GM12892 (cell line): ENCODE results near the gene EHF. TPM values are rescaled to one million over a fixed set of nuclear protein-coding genes. Genes with fewer than 3 reads are reported as not detected.
"Not testable (repeated sequence)": the region's sequence is repeated elsewhere in the genome, so short reads cannot be mapped to it uniquely, and the experiment has no call there.

Experiments
- DNase-seq: peaks from one replicate; pipeline ENCODE4 v3.0.0; 2011; ENCODE audit not compliant: insufficient read length
- FAIRE-seq: peaks from 2 replicates; lab custom pipeline; 2011; peaks lifted over from hg19 to GRCh38; lab: Jason Lieb, UNC
- POLR2A ChIP-seq: IDR thresholded peaks from 2 replicates; pipeline ENCODE4 v1.6.1; 2011; ENCODE audit warnings: low read depth, low read length, control low read depth
- POLR2AphosphoS5 ChIP-seq: IDR thresholded peaks from 2 replicates; pipeline ENCODE4 v1.6.1; 2011; ENCODE audit warnings: low read depth, low read length, control low read depth
- TAF1 ChIP-seq: IDR thresholded peaks from 2 replicates; pipeline ENCODE4 v1.6.1; 2011; ENCODE audit warnings: low read depth, mild to moderate bottlenecking, control low read depth, low read length, borderline replicate concordance
- polyA plus RNA-seq: library from polyadenylated mRNA; unstranded; fragments of >200 nt; gene quantifications from one replicate; pipeline ENCODE4 v1.2.1, GENCODE V29; 2012; ENCODE audit warnings: missing spikeins, inconsistent platforms; ENCODE audit not compliant: missing spikeins

EHF gene
- polyA plus RNA-seq = not detected

DNA sequence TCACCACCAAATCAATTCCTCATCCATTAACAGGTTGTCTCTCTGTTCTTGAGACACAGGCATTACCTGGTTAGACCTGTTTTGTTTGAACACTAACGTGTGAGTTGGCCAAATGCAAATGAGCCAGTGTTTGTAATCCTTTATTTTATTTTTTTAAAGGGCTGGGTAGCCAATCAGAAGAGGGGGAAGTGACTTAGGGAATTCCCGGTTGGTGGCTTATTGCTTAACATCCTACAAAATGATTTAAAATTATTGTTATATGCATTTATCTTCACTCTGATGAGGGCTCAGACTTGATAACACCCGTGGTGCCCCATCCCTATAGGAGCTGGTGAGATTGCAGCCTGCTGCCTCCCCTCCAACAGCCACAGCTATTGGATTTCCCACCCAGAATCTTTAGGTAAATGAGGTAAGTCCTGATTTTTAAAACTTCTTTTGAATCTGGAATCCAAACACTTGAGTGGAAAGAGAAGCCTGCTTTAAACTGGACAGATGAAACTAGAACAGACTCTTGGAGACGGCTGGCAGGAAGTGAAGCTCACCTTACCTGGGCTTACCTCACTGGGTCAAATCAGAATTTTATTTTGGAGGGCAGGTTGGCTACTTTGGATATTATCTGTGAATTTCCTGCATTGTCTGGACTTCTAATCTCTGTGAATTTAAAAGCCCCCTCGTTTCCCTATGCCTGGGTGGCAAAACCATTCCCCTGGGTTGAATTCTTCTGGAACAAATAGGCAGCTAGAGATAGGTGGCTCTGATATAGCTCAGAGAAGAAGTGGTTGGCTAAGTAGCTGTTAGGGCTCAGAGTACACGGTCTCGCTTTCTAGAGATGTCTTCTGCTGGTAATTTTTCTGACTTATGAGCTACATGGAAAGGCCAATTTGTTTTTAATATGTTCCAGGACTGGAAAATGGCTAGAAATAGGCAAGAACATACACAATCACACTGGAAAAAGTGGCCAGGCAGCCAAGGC is at the start of gene EHF:
Gene EHF (plus strand): TSS at position 274 of the 973 bp plus-strand sequence. CDS start 21,538 bp downstream, outside the sequence.
- TF ChIP-seq TAF1 (no peak), POLR2AphosphoS5 (no peak), POLR2A (no peak)
- DNase-seq (no peak), FAIRE-seq (no peak)

DNA sequence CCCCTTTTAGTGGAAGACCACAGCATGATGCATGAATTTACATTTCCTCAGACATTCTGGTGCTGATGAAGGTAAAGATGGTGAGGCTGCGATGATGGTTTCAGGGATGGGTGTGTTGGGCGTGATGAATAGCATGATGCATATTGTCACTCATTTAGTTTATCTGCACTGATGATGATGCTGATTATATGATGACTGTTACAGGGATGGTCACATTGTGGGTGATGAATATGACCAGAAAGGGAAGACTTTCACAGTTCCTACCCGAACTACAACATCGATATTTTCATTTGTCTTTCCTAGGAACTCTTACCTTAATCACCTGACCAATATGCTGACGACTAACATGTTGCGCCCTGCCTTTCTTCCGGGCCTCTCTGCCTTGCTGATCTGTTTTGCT is 47.4 kb upstream of the EHF start:
- no peak for FAIRE-seq
- no peak for DNase-seq
- no peak for TF ChIP-seq POLR2AphosphoS5
- TF ChIP-seq TAF1 = no peak
- no peak for TF ChIP-seq POLR2A

- TF ChIP-seq POLR2AphosphoS5 (no peak), POLR2A (no peak), TAF1 (no peak)
- FAIRE-seq (no peak), DNase-seq (no peak)
Measured at GRCh38 chr11:34575261-34575660, 45.6 kb upstream of the EHF start.

- DNase-seq (no peak), FAIRE-seq (peak; percentile 40)
- TF ChIP-seq TAF1 (no peak), POLR2AphosphoS5 (no peak), POLR2A (no peak)
Measured at GRCh38 chr11:34575671-34576070, 45.2 kb upstream of the EHF start.

GRCh38 chr11:34576331-34576730 is 44.6 kb upstream of the EHF start:
- TF ChIP-seq POLR2A (no peak), TAF1 (no peak), POLR2AphosphoS5 (no peak)
- FAIRE-seq = no peak

GRCh38 chr11:34583818-34584217 is 37.1 kb upstream of the EHF start:
- TF ChIP-seq POLR2A (no peak), TAF1 (no peak), POLR2AphosphoS5 (no peak)
- DNase-seq (no peak), FAIRE-seq (no peak)

More at GRCh38 chr11:34576331-34576730, 44.6 kb upstream of the EHF start:
- no peak for DNase-seq

GRCh38 chr11:34585304-34585734 is 35.6 kb upstream of the EHF start:
- no peak for FAIRE-seq
- DNase-seq = no peak
- TF ChIP-seq POLR2A (no peak), POLR2AphosphoS5 (no peak), TAF1 (no peak)

DNA sequence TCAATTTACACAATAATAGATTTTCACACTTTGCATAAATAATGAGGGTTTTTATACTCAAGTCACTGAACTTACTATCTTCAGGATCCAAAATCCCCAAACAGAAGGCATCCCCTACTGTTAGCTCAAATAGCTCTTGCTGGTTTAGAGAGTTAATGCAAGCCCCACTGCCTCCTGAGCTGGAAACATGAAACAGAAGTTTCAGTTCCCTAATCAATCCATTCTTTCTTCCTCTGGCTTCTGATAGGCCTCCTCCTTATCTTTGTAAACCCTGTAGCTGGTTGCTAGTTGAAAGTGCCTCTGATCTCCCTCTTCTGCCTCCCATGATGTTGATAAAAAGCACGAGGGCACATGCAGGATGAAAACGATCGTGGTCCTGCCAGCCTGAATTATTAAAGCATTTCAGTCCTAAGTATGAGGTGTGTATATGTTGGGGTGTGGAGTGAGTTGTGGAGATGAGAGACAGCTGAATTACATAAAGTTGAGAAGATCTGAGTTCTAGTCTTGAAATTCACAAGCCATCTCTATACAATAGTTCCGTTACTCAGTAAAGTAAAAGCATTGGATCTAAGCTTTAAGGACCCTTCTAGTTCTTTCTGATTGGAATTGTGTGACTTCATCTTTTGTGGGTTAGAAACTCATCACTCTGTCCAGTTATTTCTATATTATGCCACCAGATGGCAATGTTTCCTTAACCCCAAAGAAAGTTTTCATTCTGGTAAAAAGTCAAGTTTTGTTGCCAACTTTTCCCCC is 35.0 kb upstream of the EHF start:
- FAIRE-seq (peak; percentile 85), DNase-seq (no peak)
- TF ChIP-seq TAF1 (no peak), POLR2A (no peak), POLR2AphosphoS5 (no peak)

- TF ChIP-seq POLR2A = no peak
- no peak for TF ChIP-seq POLR2AphosphoS5
- TF ChIP-seq TAF1 = no peak
- DNase-seq (no peak), FAIRE-seq (peak; percentile 21)
Measured at GRCh38 chr11:34586488-34587281, 34.2 kb upstream of the EHF start.

- no peak for TF ChIP-seq POLR2AphosphoS5
- TF ChIP-seq TAF1 = no peak
- TF ChIP-seq POLR2A = no peak
- FAIRE-seq = no peak
- no peak for DNase-seq
Measured at GRCh38 chr11:34587282-34587677, 33.6 kb upstream of the EHF start.

DNA sequence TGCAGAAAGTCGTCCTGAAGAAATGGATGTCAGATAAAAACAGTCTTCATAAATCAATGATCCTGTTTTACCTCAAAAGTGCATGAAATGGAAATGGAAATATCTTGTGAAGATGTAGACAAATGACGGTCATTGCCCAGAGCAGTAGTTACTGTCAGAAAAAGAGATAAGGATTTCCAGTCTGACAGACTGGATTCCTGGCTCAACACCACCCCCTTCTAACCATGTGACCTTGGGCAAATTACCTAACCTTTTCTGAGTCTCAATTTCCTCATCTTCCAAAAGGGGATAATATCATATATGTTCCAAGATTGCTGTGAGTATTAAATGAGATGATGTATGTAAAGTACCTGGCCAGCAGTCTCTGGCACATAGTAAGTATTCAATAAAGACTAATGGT is 32.9 kb upstream of the EHF start:
- DNase-seq (no peak), FAIRE-seq (no peak)
- TF ChIP-seq TAF1 (no peak), POLR2AphosphoS5 (no peak), POLR2A (no peak)

GRCh38 chr11:34588701-34589100 is 32.2 kb upstream of the EHF start:
- no peak for TF ChIP-seq POLR2A
- TF ChIP-seq POLR2AphosphoS5 = no peak
- no peak for TF ChIP-seq TAF1
- no peak for FAIRE-seq
- no peak for DNase-seq

DNA sequence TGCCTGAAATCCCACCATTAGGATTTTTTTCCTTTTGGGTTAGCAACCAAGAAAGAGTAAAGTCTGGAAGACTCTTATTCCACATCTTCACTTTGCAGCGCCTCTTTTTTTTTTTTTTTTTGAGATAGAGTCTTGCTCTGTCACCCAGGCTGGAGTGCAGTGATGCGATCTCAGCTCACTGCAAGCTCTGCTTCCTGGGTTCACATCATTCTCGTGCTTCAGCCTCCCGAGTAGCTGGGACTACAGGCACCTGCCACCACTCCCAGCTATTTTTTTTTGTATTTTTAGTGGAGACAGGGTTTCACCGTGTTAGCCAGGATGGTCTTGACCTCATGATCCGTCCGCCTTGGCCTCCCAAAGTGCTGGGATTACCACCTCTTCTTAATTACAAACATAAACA is 31.7 kb upstream of the EHF start:
- not testable (repeated sequence) for DNase-seq, FAIRE-seq
